Measurements from ENCODE around the gene SEPTIN12.

The SEPTIN12 gene

DNA sequence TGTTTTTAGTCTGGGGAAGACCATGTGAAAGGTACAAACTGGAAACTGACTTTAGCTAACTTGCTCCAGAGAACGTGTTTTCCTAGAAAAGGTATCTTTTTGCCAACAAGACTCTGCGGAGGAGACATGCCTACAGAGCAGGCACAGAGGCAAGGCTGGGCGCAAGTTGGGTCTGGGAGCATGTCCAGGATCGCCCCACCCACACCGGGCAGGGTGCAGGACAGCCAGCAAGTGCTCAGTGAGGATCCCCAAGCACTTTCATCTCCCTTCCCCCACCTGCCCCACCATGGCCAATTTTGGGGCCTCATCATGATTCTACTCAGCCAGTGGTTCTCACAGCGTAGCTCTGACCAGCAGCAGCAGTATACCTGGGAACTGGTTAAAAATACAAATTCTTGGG is 32.5 kb upstream of the SEPTIN12 start:
- Histone ChIP-seq H3K9me3 (ENCODE audit: control insufficient read depth, low read length) (no peaks in the 10 kb centered on the region), H3K4me1 (ENCODE audit: control insufficient read depth, insufficient read depth, low read length, poor library complexity, severe bottlenecking) (no peaks in the 10 kb centered on the region), H3K27ac (ENCODE audit: low read depth, low read length, severe bottlenecking) (no peak overlapping the region), H3K36me3 (ENCODE audit: control insufficient read depth, insufficient read depth, low read length) (peaks cover 90% of the 10 kb centered on the region), H3K4me3 (ENCODE audit: extremely low read depth, insufficient read depth, low read length, poor library complexity, severe bottlenecking) (no peak overlapping the region)
- WGBS, 2 experiments (ENCODE audit: insufficient coverage in 2 of 2): 96 to 98% methylated on average over 6 of the region's 6 CpGs

- WGBS, 2 experiments (ENCODE audit: insufficient coverage in 2 of 2): 89 to 94% methylated on average over 15 to 16 of the region's 16 CpGs
- Histone ChIP-seq H3K36me3 (ENCODE audit: control insufficient read depth, insufficient read depth, low read length) (peaks cover 88% of the 10 kb centered on the region), H3K9me3 (ENCODE audit: control insufficient read depth, low read length) (no peaks in the 10 kb centered on the region), H3K4me1 (ENCODE audit: control insufficient read depth, insufficient read depth, low read length, poor library complexity, severe bottlenecking) (no peaks in the 10 kb centered on the region), H3K27ac (ENCODE audit: low read depth, low read length, severe bottlenecking) (no peak overlapping the region), H3K4me3 (ENCODE audit: extremely low read depth, insufficient read depth, low read length, poor library complexity, severe bottlenecking) (no peak overlapping the region)
Observed at GRCh38 chr16:4814542-4815173, 26.5 kb upstream of the SEPTIN12 start.

DNA sequence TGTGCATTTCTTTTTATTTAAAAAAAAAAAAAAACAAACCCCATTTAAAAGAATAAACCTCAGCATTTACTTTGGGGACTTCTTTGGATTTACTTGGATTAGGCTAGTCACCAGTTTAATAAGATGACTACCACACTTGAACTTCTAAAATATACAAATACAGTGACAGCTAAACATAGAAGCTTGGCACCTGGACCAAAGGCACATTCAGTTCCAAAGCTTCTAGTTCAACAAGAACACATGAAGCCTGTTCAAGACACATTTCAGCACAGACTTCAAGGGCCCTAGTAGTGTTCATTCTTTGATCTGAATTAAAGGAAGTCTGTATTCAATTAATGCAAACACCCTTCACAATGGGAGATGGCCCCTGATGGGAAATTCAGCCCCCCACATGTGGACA is 25.9 kb upstream of the SEPTIN12 start:
- Histone ChIP-seq H3K36me3 (ENCODE audit: control insufficient read depth, insufficient read depth, low read length) (peaks cover 86% of the 10 kb centered on the region), H3K27ac (ENCODE audit: low read depth, low read length, severe bottlenecking) (no peak overlapping the region), H3K9me3 (ENCODE audit: control insufficient read depth, low read length) (no peaks in the 10 kb centered on the region), H3K4me1 (ENCODE audit: control insufficient read depth, insufficient read depth, low read length, poor library complexity, severe bottlenecking) (no peaks in the 10 kb centered on the region), H3K4me3 (ENCODE audit: extremely low read depth, insufficient read depth, low read length, poor library complexity, severe bottlenecking) (no peak overlapping the region)

GRCh38 chr16:4813251-4814003 is 25.3 kb upstream of the SEPTIN12 start:
- Histone ChIP-seq H3K4me1 (ENCODE audit: control insufficient read depth, insufficient read depth, low read length, poor library complexity, severe bottlenecking) (no peaks in the 10 kb centered on the region), H3K36me3 (ENCODE audit: control insufficient read depth, insufficient read depth, low read length) (peaks cover 87% of the 10 kb centered on the region), H3K9me3 (ENCODE audit: control insufficient read depth, low read length) (no peaks in the 10 kb centered on the region), H3K27ac (ENCODE audit: low read depth, low read length, severe bottlenecking) (no peak overlapping the region), H3K4me3 (ENCODE audit: extremely low read depth, insufficient read depth, low read length, poor library complexity, severe bottlenecking) (no peak overlapping the region)
- WGBS, 2 experiments (ENCODE audit: insufficient coverage in 2 of 2): 95 to 97% methylated on average over 12 to 13 of the region's 16 CpGs

DNA sequence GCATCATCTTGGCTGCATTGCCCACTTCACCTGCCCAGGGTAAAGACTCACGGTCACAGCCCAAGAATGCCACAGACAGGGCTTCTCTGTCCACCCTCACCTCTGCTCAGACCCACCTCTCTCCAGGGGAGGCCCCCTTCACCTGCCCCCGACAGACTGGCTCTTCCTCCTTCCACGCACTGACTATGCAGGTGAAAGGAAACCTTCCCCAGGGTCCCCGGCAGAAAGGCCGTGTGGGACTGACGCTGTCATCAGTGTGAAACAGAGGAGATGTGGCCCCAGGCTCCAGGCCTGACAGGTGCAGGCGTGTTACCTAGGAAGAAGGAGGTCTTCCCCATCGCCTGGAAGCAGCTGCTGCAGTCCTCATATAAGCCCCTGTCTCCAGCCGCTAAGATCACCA is 23.6 kb upstream of the SEPTIN12 start:
- Histone ChIP-seq H3K4me3 (ENCODE audit: extremely low read depth, insufficient read depth, low read length, poor library complexity, severe bottlenecking) (no peak overlapping the region), H3K9me3 (ENCODE audit: control insufficient read depth, low read length) (no peaks in the 10 kb centered on the region), H3K4me1 (ENCODE audit: control insufficient read depth, insufficient read depth, low read length, poor library complexity, severe bottlenecking) (no peaks in the 10 kb centered on the region), H3K27ac (ENCODE audit: low read depth, low read length, severe bottlenecking) (no peak overlapping the region), H3K36me3 (ENCODE audit: control insufficient read depth, insufficient read depth, low read length) (peaks cover 89% of the 10 kb centered on the region)
- WGBS, 2 experiments (ENCODE audit: insufficient coverage in 2 of 2): 96 to 100% methylated on average over 8 to 9 of the region's 9 CpGs

GRCh38 chr16:4811242-4811641 is 23.1 kb upstream of the SEPTIN12 start:
- Histone ChIP-seq H3K36me3 (ENCODE audit: control insufficient read depth, insufficient read depth, low read length) (peaks cover 90% of the 10 kb centered on the region), H3K9me3 (ENCODE audit: control insufficient read depth, low read length) (no peaks in the 10 kb centered on the region), H3K4me3 (ENCODE audit: extremely low read depth, insufficient read depth, low read length, poor library complexity, severe bottlenecking) (no peak overlapping the region), H3K4me1 (ENCODE audit: control insufficient read depth, insufficient read depth, low read length, poor library complexity, severe bottlenecking) (no peaks in the 10 kb centered on the region), H3K27ac (ENCODE audit: low read depth, low read length, severe bottlenecking) (no peak overlapping the region)
- WGBS, 2 experiments (ENCODE audit: insufficient coverage in 2 of 2): 67 to 100% methylated on average over 1 to 3 of the region's 3 CpGs

DNA sequence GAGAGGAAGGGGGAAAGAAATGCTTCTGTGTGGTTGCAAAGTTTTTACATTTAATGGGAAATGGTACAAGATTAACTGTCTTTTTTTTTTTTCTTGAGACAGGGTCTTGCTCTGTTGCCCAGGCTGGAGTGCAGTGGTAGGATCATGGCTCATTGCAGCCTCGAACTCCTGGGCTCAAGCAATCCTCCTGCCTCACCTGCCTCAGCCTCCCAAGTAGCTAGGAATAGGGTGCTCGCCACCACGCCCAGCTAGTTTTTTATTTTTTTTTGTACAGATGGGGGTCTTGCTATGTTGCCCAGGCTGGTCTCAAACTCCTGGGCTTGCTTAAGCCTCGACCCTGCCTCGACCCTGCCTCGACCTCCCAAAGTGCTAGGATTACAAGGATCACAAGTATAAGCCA is 18.1 kb upstream of the SEPTIN12 start:
- 85 to 100% methylated on average over 3 to 4 of the region's 6 CpGs for WGBS, 2 experiments (ENCODE audit: insufficient coverage in 2 of 2)
- H3K36me3 ChIP-seq (ENCODE audit: control insufficient read depth, insufficient read depth, low read length): peaks cover 59% of the 10 kb centered on the region
- no peak overlapping the region for H3K27ac ChIP-seq (ENCODE audit: low read depth, low read length, severe bottlenecking)
- no peak overlapping the region for H3K4me3 ChIP-seq (ENCODE audit: extremely low read depth, insufficient read depth, low read length, poor library complexity, severe bottlenecking)
- peaks cover 18% of the 10 kb centered on the region for H3K4me1 ChIP-seq (ENCODE audit: control insufficient read depth, insufficient read depth, low read length, poor library complexity, severe bottlenecking)
- no peaks in the 10 kb centered on the region for H3K9me3 ChIP-seq (ENCODE audit: control insufficient read depth, low read length)

DNA sequence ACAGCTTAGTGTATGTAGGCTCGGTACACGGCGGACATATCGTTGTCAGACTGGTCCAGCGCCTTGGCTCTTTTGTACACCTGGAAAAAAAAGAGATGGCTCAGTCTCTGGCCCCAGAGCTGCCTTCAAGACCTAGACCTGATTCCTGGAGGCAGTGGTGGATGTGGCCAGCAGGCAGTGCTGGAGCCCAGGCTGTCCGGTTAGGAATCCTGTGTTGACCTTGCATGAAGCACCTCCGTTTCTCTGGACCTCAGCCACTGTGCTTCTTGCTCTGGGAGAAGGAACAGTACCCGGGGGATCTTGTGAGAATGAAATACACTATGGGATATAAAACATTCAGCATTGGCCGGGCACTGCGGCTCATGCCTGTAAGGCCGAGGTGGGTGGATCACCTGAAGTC is 17.1 kb upstream of the SEPTIN12 start:
- Histone ChIP-seq H3K27ac (ENCODE audit: low read depth, low read length, severe bottlenecking) (no peak overlapping the region), H3K36me3 (ENCODE audit: control insufficient read depth, insufficient read depth, low read length) (peaks cover 50% of the 10 kb centered on the region), H3K9me3 (ENCODE audit: control insufficient read depth, low read length) (no peaks in the 10 kb centered on the region), H3K4me3 (ENCODE audit: extremely low read depth, insufficient read depth, low read length, poor library complexity, severe bottlenecking) (no peak overlapping the region), H3K4me1 (ENCODE audit: control insufficient read depth, insufficient read depth, low read length, poor library complexity, severe bottlenecking) (peaks cover 23% of the 10 kb centered on the region)
- WGBS, 2 experiments (ENCODE audit: insufficient coverage in 2 of 2): 89 to 93% methylated on average over 5 to 11 of the region's 11 CpGs

DNA sequence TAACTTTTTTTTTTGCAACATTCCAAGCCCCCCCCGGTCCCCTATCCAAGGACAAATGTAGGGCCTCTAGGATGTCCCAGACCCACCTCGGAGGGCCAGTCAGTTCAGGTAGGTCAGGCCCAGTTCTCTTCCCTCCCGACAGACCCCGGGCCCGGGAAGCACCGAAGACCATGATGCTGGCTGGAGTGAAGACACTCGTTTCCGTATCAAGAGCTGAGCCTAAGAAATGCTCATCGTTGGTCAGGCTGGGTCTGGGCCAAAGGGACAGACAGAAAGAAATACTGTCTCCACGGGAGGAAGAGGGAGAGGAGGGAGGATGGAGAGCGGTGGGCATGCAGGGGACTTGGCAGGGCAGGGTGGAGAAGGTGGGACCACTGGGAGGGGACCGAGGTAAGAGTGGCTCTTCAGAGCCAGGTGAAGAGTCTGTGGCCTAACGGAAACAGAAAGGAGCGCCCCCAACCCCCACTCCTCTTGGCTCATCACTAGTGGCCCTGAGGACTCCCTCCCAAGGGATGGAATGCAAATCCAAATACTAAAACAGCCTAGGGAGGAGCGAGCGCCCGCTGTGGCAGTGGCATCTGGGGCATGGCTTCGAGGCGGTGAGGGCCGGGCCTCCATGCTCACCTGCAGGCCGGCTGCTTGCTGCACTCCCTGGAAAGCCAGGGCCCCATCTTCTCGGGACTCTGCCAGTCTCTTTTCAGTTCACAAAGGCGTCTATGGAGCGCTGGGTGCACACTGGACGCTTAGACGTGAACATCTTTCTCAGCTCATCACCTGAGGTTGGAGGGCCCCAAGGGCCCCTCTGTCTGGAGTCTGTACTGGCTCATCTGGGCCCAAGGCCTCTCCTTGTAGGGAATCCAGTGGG is 16.0 kb upstream of the SEPTIN12 start:
- Histone ChIP-seq H3K27ac (ENCODE audit: low read depth, low read length, severe bottlenecking) (peak overlapping the region; percentile 64), H3K4me1 (ENCODE audit: control insufficient read depth, insufficient read depth, low read length, poor library complexity, severe bottlenecking) (peaks cover 23% of the 10 kb centered on the region), H3K36me3 (ENCODE audit: control insufficient read depth, insufficient read depth, low read length) (peaks cover 52% of the 10 kb centered on the region), H3K4me3 (ENCODE audit: extremely low read depth, insufficient read depth, low read length, poor library complexity, severe bottlenecking) (no peak overlapping the region), H3K9me3 (ENCODE audit: control insufficient read depth, low read length) (no peaks in the 10 kb centered on the region)
- 89 to 91% methylated on average over 22 to 24 of the region's 26 CpGs for whole genome bisulfite sequencing, 2 experiments (ENCODE audit: insufficient coverage in 2 of 2)

GRCh38 chr16:4803401-4803844 is 15.3 kb upstream of the SEPTIN12 start:
- Histone ChIP-seq H3K9me3 (ENCODE audit: control insufficient read depth, low read length) (no peaks in the 10 kb centered on the region), H3K4me1 (ENCODE audit: control insufficient read depth, insufficient read depth, low read length, poor library complexity, severe bottlenecking) (peaks cover 23% of the 10 kb centered on the region), H3K4me3 (ENCODE audit: extremely low read depth, insufficient read depth, low read length, poor library complexity, severe bottlenecking) (peak overlapping the region; percentile 68), H3K36me3 (ENCODE audit: control insufficient read depth, insufficient read depth, low read length) (peaks cover 47% of the 10 kb centered on the region), H3K27ac (ENCODE audit: low read depth, low read length, severe bottlenecking) (peak overlapping the region; percentile 81)
- WGBS, 2 experiments (ENCODE audit: insufficient coverage in 2 of 2): 25 to 66% methylated on average over 1 to 6 of the region's 8 CpGs

All from mesodermal cell (in vitro differentiated cells).